A549 (cell line): ENCODE data around the gene SLC25A36. TPM values are rescaled to one million over a fixed set of nuclear protein-coding genes. Genes with fewer than 3 reads are reported as not detected.
"Not testable (repeated sequence)": the region's sequence is repeated elsewhere in the genome, so short reads cannot be mapped to it uniquely, and the experiment has no call there.

Source experiments
- ATAC-seq, 2 experiments: fragments of 200-7000 bp in 1 of 2; fragments of >200 bp in 1 of 2; cut with Nextera tagmentation in 1 of 2; cut with Tn5 transposase in 1 of 2; 3 replicates each; pipeline versions ENCODE4 v1.8.0 to v1.9.1; 2018 to 2020; ENCODE audit warnings: mild to moderate bottlenecking in 1 of 2, moderate library complexity in 1 of 2
- CTCF ChIA-PET: fragments of 300-600 bp; sonication (Branson Sonifier 250); formaldehyde crosslinking; extraction: SDS; loops from one replicate; lab custom pipeline; 2021; ENCODE audit warnings: antibody characterized with exemption, inconsistent platforms; lab: Yijun Ruan, JAX
- POLR2A ChIA-PET: fragments of 350-600 bp; formaldehyde crosslinking; extraction: SDS; loops from one replicate; lab custom pipeline; 2021; ENCODE audit warnings: antibody characterized with exemption, inconsistent platforms; lab: Yijun Ruan, JAX
- DNase-seq, 2 experiments: peaks; one replicate each; pipeline versions ENCODE4 v3.0.0 to v3.0.0-alpha.2; 2011 to 2016; ENCODE audit warnings: low read depth in 1 of 2, low spot score in 1 of 2
- FAIRE-seq: peaks from 2 replicates; lab custom pipeline; 2011; peaks lifted over from hg19 to GRCh38; lab: Jason Lieb, UNC
- H3K27ac ChIP-seq, 2 experiments: fragments of >200 bp; sonication (Bioruptor Twin); formaldehyde crosslinking; 3 replicates each; pipeline ENCODE4 v1.5.1; 2016 to 2017
- H3K4me1 ChIP-seq: fragments of >200 bp; sonication (Bioruptor Twin); formaldehyde crosslinking; 3 replicates; pipeline ENCODE4 v1.6.1; 2016
- H3K4me2 ChIP-seq: fragments of >200 bp; sonication (Bioruptor Twin); formaldehyde crosslinking; 3 replicates; pipeline ENCODE4 v1.6.1; 2016
- H3K4me3 ChIP-seq: fragments of >200 bp; sonication (Bioruptor Twin); formaldehyde crosslinking; 3 replicates; pipeline ENCODE4 v1.5.1; 2016
- H3K9me3 ChIP-seq: fragments of >200 bp; sonication (Bioruptor Twin); formaldehyde crosslinking; 3 replicates; pipeline ENCODE4 v1.6.1; 2016
- BHLHE40 ChIP-seq: IDR thresholded peaks from 2 replicates; pipeline ENCODE4 v1.6.1; 2012; ENCODE audit warnings: low read depth, low read length, inconsistent platforms
- CBX2 ChIP-seq: fragments of 200-600 bp; sonication (generic); IDR thresholded peaks from 2 replicates; pipeline ENCODE4 v1.6.1; 2016; ENCODE audit warnings: low read depth, mild to moderate bottlenecking, borderline replicate concordance
- CBX8 ChIP-seq: fragments of 200-600 bp; sonication (generic); IDR thresholded peaks from 2 replicates; pipeline ENCODE4 v1.6.1; 2016
- CEBPB ChIP-seq, 2 experiments: fragments of >200 bp in 1 of 2; sonication (Bioruptor Twin) in 1 of 2; formaldehyde crosslinking in 1 of 2; IDR thresholded peaks; 2 replicates each; pipeline ENCODE4 v1.6.1; 2012 to 2016
- CHD2 ChIP-seq: fragments of 150-350 bp; IDR thresholded peaks from 2 replicates; pipeline ENCODE4 v1.6.1; 2014; ENCODE audit warnings: low read length; ENCODE audit not compliant: partially characterized antibody
- CHD4 ChIP-seq: fragments of 200-600 bp; sonication (generic); IDR thresholded peaks from 2 replicates; pipeline ENCODE4 v1.6.1; 2016; ENCODE audit warnings: antibody characterized with exemption, mild to moderate bottlenecking, borderline replicate concordance
- EHF ChIP-seq: fragments of 250-450 bp; sonication (Bioruptor Pico); IDR thresholded peaks from 2 replicates; pipeline ENCODE4 v1.5.0; 2020; ENCODE audit warnings: mild to moderate bottlenecking
- EHMT2 ChIP-seq: fragments of 200-600 bp; sonication (generic); IDR thresholded peaks from 2 replicates; pipeline ENCODE4 v1.6.1; 2016; ENCODE audit warnings: antibody characterized with exemption, low read depth, mild to moderate bottlenecking, moderate library complexity
- ESRRA ChIP-seq: fragments of 150-350 bp; IDR thresholded peaks from 2 replicates; pipeline ENCODE4 v1.6.1; 2014; ENCODE audit warnings: mild to moderate bottlenecking, low read length, borderline replicate concordance
- FOSB ChIP-seq: fragments of 250-450 bp; sonication (Bioruptor Pico); IDR thresholded peaks from 2 replicates; pipeline ENCODE4 v1.5.0; 2020; ENCODE audit warnings: mild to moderate bottlenecking, moderate library complexity
- FOSL2 ChIP-seq, 2 experiments: fragments of 450-650 bp in 1 of 2; fragments of >200 bp in 1 of 2; sonication (Bioruptor Twin) in 1 of 2; formaldehyde crosslinking; IDR thresholded peaks; 2 replicates each; pipeline versions ENCODE4 v1.5.0 to v1.6.1; 2016 to 2020; ENCODE audit warnings: mild to moderate bottlenecking in 1 of 2, moderate library complexity in 1 of 2
- GATA3 ChIP-seq: IDR thresholded peaks from 2 replicates; pipeline ENCODE4 v1.6.1; 2012; ENCODE audit warnings: borderline replicate concordance
- HOXB5 ChIP-seq: fragments of 250-450 bp; sonication (Bioruptor Pico); IDR thresholded peaks from 2 replicates; pipeline ENCODE4 v1.5.0; 2020; ENCODE audit warnings: mild to moderate bottlenecking, moderate library complexity
- JUNB ChIP-seq: fragments of >200 bp; sonication (Bioruptor Twin); formaldehyde crosslinking; IDR thresholded peaks from 2 replicates; pipeline ENCODE4 v1.6.1; 2016
- KDM1A ChIP-seq: fragments of 200-600 bp; sonication (generic); IDR thresholded peaks from 2 replicates; pipeline ENCODE4 v1.6.1; 2016; ENCODE audit warnings: low read depth, mild to moderate bottlenecking
- KDM5A ChIP-seq: fragments of 200-600 bp; sonication (generic); IDR thresholded peaks from 2 replicates; pipeline ENCODE4 v1.6.1; 2016; ENCODE audit warnings: antibody characterized with exemption, mild to moderate bottlenecking
- MYC ChIP-seq: IDR thresholded peaks from 2 replicates; pipeline ENCODE4 v1.6.1; 2012; ENCODE audit warnings: mild to moderate bottlenecking, inconsistent platforms, low read length, improper control_type of control experiment, borderline replicate concordance
- POLR2A ChIP-seq: IDR thresholded peaks from 2 replicates; pipeline ENCODE4 v1.6.1; 2012; ENCODE audit warnings: mild to moderate bottlenecking, low read length
- RFX5 ChIP-seq: fragments of 450-650 bp; IDR thresholded peaks from 2 replicates; pipeline ENCODE4 v1.7.1; 2014; ENCODE audit warnings: antibody characterized with exemption, mild to moderate bottlenecking, moderate library complexity
- RNF2 ChIP-seq: fragments of 200-600 bp; sonication (generic); IDR thresholded peaks from 2 replicates; pipeline ENCODE4 v1.6.1; 2016; ENCODE audit warnings: low read depth, mild to moderate bottlenecking, antibody characterized with exemption, moderate library complexity, borderline replicate concordance
- ZSCAN20 ChIP-seq: fragments of 250-450 bp; sonication (Bioruptor Pico); IDR thresholded peaks from 2 replicates; pipeline ENCODE4 v1.8.0; 2022; ENCODE audit warnings: mild to moderate bottlenecking, moderate library complexity
- WGBS: methylation state at CpG from one replicate; pipeline ENCODE4 v1.1.6; 2017; ENCODE audit errors: missing lambda C conversion rate; 5-methylcytosine and 5-hydroxymethylcytosine counted together
- polyA plus RNA-seq, 4 experiments: library from polyadenylated mRNA; depleted of rRNA in 3 of 4; stranded (reverse); fragments of >200 nt; fragmentation: RNase III in 1 of 4; extraction: RNeasy Plus Mini Kit Qiagen cat#74134 plus additional on column Dnase treatment in 1 of 4; gene quantifications; 2 replicates in 3 of 4; 3 replicates in 1 of 4; pipeline ENCODE4 v1.2.3, GENCODE V29; 2011 to 2017
- TF ChIP-seq, protein P1 (sequence below): fragments of >200 bp; sonication (Bioruptor Twin); formaldehyde crosslinking; IDR thresholded peaks from 3 replicates; pipeline ENCODE4 v1.5.1; 2016
- TF ChIP-seq, protein P2 (sequence below): fragments of 250-450 bp; sonication (Bioruptor Pico); IDR thresholded peaks from 2 replicates; pipeline ENCODE4 v1.5.0; 2020; ENCODE audit warnings: low read depth, mild to moderate bottlenecking, moderate library complexity
- TF ChIP-seq, protein P3 (sequence below): fragments of 200-600 bp; sonication (generic); IDR thresholded peaks from 2 replicates; pipeline ENCODE4 v1.6.1; 2016; ENCODE audit warnings: antibody characterized with exemption, mild to moderate bottlenecking, moderate library complexity

The SLC25A36 gene
- polyA plus RNA-seq, 2 of the 4 experiments (the other 2 are of a cell fraction): 18.2 to 75.0 TPM

DNA sequence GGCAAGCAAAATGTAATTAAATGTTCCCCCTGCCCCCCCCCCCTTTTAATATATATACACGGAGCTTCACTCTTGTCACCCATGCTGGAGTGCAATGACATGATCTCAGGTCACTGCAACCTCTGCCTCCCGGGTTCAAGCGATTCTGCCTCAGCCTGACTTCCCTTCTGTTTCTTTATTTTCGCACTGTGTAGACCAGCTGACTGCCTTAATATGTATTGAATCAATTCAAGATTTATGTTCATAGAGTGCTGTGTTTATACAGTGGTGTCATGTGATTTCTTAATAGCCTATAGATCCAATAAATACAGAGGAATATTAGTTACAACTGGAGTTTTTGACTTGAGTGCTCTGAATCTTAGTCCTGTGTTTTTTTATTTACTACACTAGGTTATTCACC is 39.0 kb downstream of the SLC25A36 start:
- Histone ChIP-seq H3K4me1 (no peaks in the 10 kb centered on the region), H3K4me2 (no peak overlapping the region), H3K4me3 (no peak overlapping the region), H3K27ac (no peak overlapping the region), H3K9me3 (peaks cover 2% of the 10 kb centered on the region; the same call in 1 of the 3 replicates)
- ChIA-PET POLR2A (no interaction called here), CTCF (no interaction called here)
- DNase-seq (no peak), ATAC-seq (no peak), FAIRE-seq (no peak)
- TF ChIP-seq JUNB: no peak
- no peak for TF ChIP-seq ESRRA
- TF ChIP-seq, protein P1, sequence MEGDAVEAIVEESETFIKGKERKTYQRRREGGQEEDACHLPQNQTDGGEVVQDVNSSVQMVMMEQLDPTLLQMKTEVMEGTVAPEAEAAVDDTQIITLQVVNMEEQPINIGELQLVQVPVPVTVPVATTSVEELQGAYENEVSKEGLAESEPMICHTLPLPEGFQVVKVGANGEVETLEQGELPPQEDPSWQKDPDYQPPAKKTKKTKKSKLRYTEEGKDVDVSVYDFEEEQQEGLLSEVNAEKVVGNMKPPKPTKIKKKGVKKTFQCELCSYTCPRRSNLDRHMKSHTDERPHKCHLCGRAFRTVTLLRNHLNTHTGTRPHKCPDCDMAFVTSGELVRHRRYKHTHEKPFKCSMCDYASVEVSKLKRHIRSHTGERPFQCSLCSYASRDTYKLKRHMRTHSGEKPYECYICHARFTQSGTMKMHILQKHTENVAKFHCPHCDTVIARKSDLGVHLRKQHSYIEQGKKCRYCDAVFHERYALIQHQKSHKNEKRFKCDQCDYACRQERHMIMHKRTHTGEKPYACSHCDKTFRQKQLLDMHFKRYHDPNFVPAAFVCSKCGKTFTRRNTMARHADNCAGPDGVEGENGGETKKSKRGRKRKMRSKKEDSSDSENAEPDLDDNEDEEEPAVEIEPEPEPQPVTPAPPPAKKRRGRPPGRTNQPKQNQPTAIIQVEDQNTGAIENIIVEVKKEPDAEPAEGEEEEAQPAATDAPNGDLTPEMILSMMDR: no peak
- TF ChIP-seq FOSB (CRISPR knock-in tag): no peak
- TF ChIP-seq MYC: no peak
- TF ChIP-seq RFX5: no peak
- TF ChIP-seq CEBPB (IDR thresholded peaks at IDR 0.05): no peak
- no peak for TF ChIP-seq CHD4
- WGBS: 89% methylated on average over 4 of the region's 4 CpGs

- CTCF ChIA-PET, H3K9me3 ChIP-seq, POLR2A ChIA-PET, H3K27ac ChIP-seq, H3K4me2 ChIP-seq, FAIRE-seq, ATAC-seq, H3K4me1 ChIP-seq, DNase-seq, H3K4me3 ChIP-seq: not testable (repeated sequence)
- WGBS: 35% methylated on average over 5 of the region's 5 CpGs
These were observed 46.2 kb downstream of the SLC25A36 start for GRCh38 chr3:140987792-140988191.

DNA sequence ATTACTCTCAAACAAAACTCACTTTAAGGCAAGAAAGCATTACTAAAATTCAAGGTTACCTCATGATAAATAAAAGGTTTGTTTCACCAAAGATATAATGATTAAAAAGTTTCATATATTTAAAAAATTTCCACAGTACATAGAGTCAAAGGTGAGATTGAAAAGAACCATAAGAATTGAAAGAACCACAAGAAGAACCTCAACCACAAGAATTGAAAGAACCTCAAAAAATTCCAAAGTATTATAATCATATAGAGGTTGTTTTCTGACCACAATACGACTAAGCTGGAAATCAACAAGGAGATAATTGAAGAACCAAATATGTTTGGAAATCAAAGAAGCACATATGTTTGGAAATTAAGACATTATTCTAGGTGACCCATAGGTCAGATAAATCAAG is 52.7 kb downstream of the SLC25A36 start:
- 20% methylated on average over 1 of the region's 1 CpG for WGBS
- CTCF ChIA-PET: no interaction called here
- TF ChIP-seq BHLHE40 (no peak), EHF (CRISPR knock-in tag) (no peak), EHMT2 (no peak), CHD2 (no peak), GATA3 (no peak), KDM1A (no peak), RNF2 (no peak), ZSCAN20 (no peak), KDM5A (no peak), FOSB (CRISPR knock-in tag) (no peak), CBX2 (no peak), FOSL2 (IDR thresholded peaks at IDR 0.05) (no peak), FOSL2 (CRISPR knock-in tag; IDR thresholded peaks at IDR 0.05) (no peak), CEBPB (IDR thresholded peaks at IDR 0.05) (no peak), CBX8 (no peak), POLR2A (no peak), HOXB5 (CRISPR knock-in tag) (no peak)
- TF ChIP-seq, protein P2, sequence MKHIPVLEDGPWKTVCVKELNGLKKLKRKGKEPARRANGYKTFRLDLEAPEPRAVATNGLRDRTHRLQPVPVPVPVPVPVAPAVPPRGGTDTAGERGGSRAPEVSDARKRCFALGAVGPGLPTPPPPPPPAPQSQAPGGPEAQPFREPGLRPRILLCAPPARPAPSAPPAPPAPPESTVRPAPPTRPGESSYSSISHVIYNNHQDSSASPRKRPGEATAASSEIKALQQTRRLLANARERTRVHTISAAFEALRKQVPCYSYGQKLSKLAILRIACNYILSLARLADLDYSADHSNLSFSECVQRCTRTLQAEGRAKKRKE (CRISPR knock-in tag): no peak
- TF ChIP-seq, protein P3, sequence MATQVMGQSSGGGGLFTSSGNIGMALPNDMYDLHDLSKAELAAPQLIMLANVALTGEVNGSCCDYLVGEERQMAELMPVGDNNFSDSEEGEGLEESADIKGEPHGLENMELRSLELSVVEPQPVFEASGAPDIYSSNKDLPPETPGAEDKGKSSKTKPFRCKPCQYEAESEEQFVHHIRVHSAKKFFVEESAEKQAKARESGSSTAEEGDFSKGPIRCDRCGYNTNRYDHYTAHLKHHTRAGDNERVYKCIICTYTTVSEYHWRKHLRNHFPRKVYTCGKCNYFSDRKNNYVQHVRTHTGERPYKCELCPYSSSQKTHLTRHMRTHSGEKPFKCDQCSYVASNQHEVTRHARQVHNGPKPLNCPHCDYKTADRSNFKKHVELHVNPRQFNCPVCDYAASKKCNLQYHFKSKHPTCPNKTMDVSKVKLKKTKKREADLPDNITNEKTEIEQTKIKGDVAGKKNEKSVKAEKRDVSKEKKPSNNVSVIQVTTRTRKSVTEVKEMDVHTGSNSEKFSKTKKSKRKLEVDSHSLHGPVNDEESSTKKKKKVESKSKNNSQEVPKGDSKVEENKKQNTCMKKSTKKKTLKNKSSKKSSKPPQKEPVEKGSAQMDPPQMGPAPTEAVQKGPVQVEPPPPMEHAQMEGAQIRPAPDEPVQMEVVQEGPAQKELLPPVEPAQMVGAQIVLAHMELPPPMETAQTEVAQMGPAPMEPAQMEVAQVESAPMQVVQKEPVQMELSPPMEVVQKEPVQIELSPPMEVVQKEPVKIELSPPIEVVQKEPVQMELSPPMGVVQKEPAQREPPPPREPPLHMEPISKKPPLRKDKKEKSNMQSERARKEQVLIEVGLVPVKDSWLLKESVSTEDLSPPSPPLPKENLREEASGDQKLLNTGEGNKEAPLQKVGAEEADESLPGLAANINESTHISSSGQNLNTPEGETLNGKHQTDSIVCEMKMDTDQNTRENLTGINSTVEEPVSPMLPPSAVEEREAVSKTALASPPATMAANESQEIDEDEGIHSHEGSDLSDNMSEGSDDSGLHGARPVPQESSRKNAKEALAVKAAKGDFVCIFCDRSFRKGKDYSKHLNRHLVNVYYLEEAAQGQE: no peak
- no peak for ATAC-seq
- Histone ChIP-seq H3K4me2 (no peak overlapping the region), H3K9me3 (no peaks in the 10 kb centered on the region), H3K4me1 (no peaks in the 10 kb centered on the region), H3K27ac (no peak overlapping the region), H3K4me3 (no peak overlapping the region)
- no peak for FAIRE-seq
- DNase-seq: no peak
- POLR2A ChIA-PET: no interaction called here

DNA sequence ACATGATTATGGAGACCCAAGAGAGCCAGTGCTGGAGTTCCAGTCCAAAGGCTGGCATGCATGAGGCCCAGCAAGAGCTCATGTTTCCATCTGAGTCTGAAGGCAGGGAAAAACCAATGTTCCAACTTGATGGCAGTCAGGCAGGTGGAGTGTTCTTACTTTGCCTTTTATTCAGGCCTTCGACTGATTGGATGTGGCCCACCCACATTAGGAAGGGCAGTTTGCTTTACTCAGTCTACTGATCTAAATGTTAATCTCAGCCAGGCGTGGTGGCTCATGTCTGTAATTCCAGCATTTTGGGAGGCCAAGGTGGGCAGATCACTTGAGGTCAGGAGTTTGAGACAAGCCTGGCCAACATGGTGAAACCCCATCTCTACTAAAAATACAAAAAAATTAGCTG is 53.2 kb downstream of the SLC25A36 start:
- DNase-seq, H3K4me2 ChIP-seq, H3K4me3 ChIP-seq, CTCF ChIA-PET, FAIRE-seq, ATAC-seq, H3K4me1 ChIP-seq, H3K27ac ChIP-seq, H3K9me3 ChIP-seq, POLR2A ChIA-PET: not testable (repeated sequence)
- 5% methylated on average over 2 of the region's 2 CpGs for WGBS
